ENCODE measurements around the gene CFAP53. TPM values are rescaled to one million over a fixed set of nuclear protein-coding genes. Genes with fewer than 3 reads are reported as not detected.

CFAP53 gene
- total RNA-seq, 1 experiment from 2014 or later: 0.34 TPM

DNA sequence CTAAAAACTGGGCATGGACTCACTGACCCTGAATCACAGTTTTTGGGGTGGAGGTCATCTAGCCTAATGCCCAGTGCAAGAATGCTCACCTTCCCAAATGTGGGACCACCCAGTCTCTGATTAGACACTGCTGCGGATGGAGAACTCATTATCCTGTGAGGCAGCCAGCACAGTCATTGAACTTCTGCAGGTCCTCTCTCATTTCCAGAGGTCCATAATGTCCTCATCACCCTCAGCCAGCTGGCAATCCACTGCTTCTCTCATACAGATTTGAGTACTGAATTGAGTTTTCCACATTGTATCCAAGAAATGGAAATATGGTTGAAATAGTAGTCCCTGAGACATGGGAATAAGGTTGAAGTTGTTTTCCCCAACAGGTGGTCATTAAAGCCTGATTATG lies 66.4 kb downstream of the CFAP53 start:
- no peak overlapping the region for H2AFZ ChIP-seq (ENCODE audit: low read length)
- no peaks in the 10 kb centered on the region for H3K79me2 ChIP-seq (ENCODE audit: low read length)
- no peak for DNase-seq
- H3K27me3 ChIP-seq (ENCODE audit: low read length): no peaks in the 10 kb centered on the region
- H3K4me1 ChIP-seq (ENCODE audit: low read length): no peaks in the 10 kb centered on the region
- no peak overlapping the region for H3K9ac ChIP-seq (ENCODE audit: low read length)
- H3K27ac ChIP-seq (ENCODE audit: low read length): no peak overlapping the region
- H3K9me3 ChIP-seq (ENCODE audit: low read length): no peaks in the 10 kb centered on the region
- no peaks in the 10 kb centered on the region for H3K9me2 ChIP-seq (replicated peaks; ENCODE audit: insufficient read depth, low read length)
- H3K4me2 ChIP-seq (ENCODE audit: low read depth, low read length, poor library complexity, severe bottlenecking): no peak overlapping the region
- H4K20me1 ChIP-seq (ENCODE audit: insufficient read depth, low read depth, low read length): no peaks in the 10 kb centered on the region
- H3K36me3 ChIP-seq (ENCODE audit: insufficient read depth, low read length): no peaks in the 10 kb centered on the region
- H3K4me3 ChIP-seq (ENCODE audit: low read length): no peak overlapping the region

GRCh38 chr18:50199346-50199855 lies 66.9 kb downstream of the CFAP53 start:
- H4K20me1 ChIP-seq (ENCODE audit: insufficient read depth, low read depth, low read length): no peaks in the 10 kb centered on the region
- no peak overlapping the region for H3K4me3 ChIP-seq (ENCODE audit: low read length)
- H3K9me2 ChIP-seq (replicated peaks; ENCODE audit: insufficient read depth, low read length): no peaks in the 10 kb centered on the region
- no peaks in the 10 kb centered on the region for H3K36me3 ChIP-seq (ENCODE audit: insufficient read depth, low read length)
- H3K4me1 ChIP-seq (ENCODE audit: low read length): no peaks in the 10 kb centered on the region
- no peaks in the 10 kb centered on the region for H3K9me3 ChIP-seq (ENCODE audit: low read length)
- no peak overlapping the region for H3K4me2 ChIP-seq (ENCODE audit: low read depth, low read length, poor library complexity, severe bottlenecking)
- no peak overlapping the region for H2AFZ ChIP-seq (ENCODE audit: low read length)
- no peaks in the 10 kb centered on the region for H3K27me3 ChIP-seq (ENCODE audit: low read length)
- no peak overlapping the region for H3K9ac ChIP-seq (ENCODE audit: low read length)
- H3K79me2 ChIP-seq (ENCODE audit: low read length): no peaks in the 10 kb centered on the region
- no peak for DNase-seq
- H3K27ac ChIP-seq (ENCODE audit: low read length): no peak overlapping the region

- Histone ChIP-seq H3K4me1 (ENCODE audit: low read length) (no peaks in the 10 kb centered on the region), H3K27me3 (ENCODE audit: low read length) (no peaks in the 10 kb centered on the region), H3K36me3 (ENCODE audit: insufficient read depth, low read length) (no peaks in the 10 kb centered on the region), H3K27ac (ENCODE audit: low read length) (no peak overlapping the region), H3K4me2 (ENCODE audit: low read depth, low read length, poor library complexity, severe bottlenecking) (no peak overlapping the region), H2AFZ (ENCODE audit: low read length) (no peak overlapping the region), H3K4me3 (ENCODE audit: low read length) (no peak overlapping the region), H4K20me1 (ENCODE audit: insufficient read depth, low read depth, low read length) (no peaks in the 10 kb centered on the region), H3K9me3 (ENCODE audit: low read length) (no peaks in the 10 kb centered on the region), H3K9me2 (replicated peaks; ENCODE audit: insufficient read depth, low read length) (no peaks in the 10 kb centered on the region), H3K79me2 (ENCODE audit: low read length) (no peaks in the 10 kb centered on the region), H3K9ac (ENCODE audit: low read length) (no peak overlapping the region)
- no peak for DNase-seq
Measured at GRCh38 chr18:50196261-50196660, 70.0 kb downstream of the CFAP53 start.

DNA sequence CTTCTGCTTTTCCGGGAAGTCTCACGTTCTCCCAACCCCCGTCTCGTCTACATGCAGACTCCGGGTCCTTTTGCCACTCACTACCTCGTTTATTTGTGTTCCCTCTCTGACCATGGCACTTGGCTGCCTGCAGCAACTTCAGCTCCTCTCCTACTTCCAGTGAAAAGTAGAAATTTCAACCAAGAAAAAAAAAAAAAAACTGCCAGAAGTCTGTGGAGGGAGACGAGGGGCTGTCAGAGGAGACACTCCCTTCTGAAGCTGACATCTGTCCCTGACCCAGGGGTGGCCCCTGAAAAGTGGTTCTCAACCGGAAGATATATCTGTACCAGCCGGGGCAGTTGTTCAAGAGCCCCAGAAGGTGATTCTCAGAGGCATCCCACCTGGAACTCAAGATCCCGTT lies 70.6 kb downstream of the CFAP53 start:
- Histone ChIP-seq H3K36me3 (ENCODE audit: insufficient read depth, low read length) (no peaks in the 10 kb centered on the region), H3K9me2 (replicated peaks; ENCODE audit: insufficient read depth, low read length) (no peaks in the 10 kb centered on the region), H3K4me3 (ENCODE audit: low read length) (no peak overlapping the region), H4K20me1 (ENCODE audit: insufficient read depth, low read depth, low read length) (no peaks in the 10 kb centered on the region), H2AFZ (ENCODE audit: low read length) (no peak overlapping the region), H3K4me1 (ENCODE audit: low read length) (no peaks in the 10 kb centered on the region), H3K9me3 (ENCODE audit: low read length) (no peaks in the 10 kb centered on the region), H3K27ac (ENCODE audit: low read length) (no peak overlapping the region), H3K9ac (ENCODE audit: low read length) (no peak overlapping the region), H3K27me3 (ENCODE audit: low read length) (no peaks in the 10 kb centered on the region), H3K79me2 (ENCODE audit: low read length) (no peaks in the 10 kb centered on the region), H3K4me2 (ENCODE audit: low read depth, low read length, poor library complexity, severe bottlenecking) (no peak overlapping the region)
- DNase-seq: no peak

- Histone ChIP-seq H3K79me2 (ENCODE audit: low read length) (no peaks in the 10 kb centered on the region), H3K27ac (ENCODE audit: low read length) (no peak within 1 kb of the TSS), H3K4me3 (ENCODE audit: low read length) (no peak within 1 kb of the TSS), H3K9me2 (replicated peaks; ENCODE audit: insufficient read depth, low read length) (no peaks in the 10 kb centered on the region), H3K27me3 (ENCODE audit: low read length) (no peaks in the 10 kb centered on the region), H3K4me1 (ENCODE audit: low read length) (no peaks in the 10 kb centered on the region), H2AFZ (ENCODE audit: low read length) (no peak within 1 kb of the TSS), H4K20me1 (ENCODE audit: insufficient read depth, low read depth, low read length) (no peaks in the 10 kb centered on the region), H3K36me3 (ENCODE audit: insufficient read depth, low read length) (no peaks in the 10 kb centered on the region), H3K4me2 (ENCODE audit: low read depth, low read length, poor library complexity, severe bottlenecking) (peak within 1 kb of the TSS; percentile 13), H3K9me3 (ENCODE audit: low read length) (no peaks in the 10 kb centered on the region), H3K9ac (ENCODE audit: low read length) (no peak within 1 kb of the TSS)
- DNase-seq: peak; percentile 70
Measured at GRCh38 chr18:50194631-50195532, 71.4 kb downstream of the CFAP53 start, which contains the start of gene MYO5B. MYO5B (minus strand) TSS chr18:50195147; CDS start chr18:50194793, 354 bp downstream.

GRCh38 chr18:50193796-50194630 lies 72.3 kb downstream of the CFAP53 start:
- H3K9me3 ChIP-seq (ENCODE audit: low read length): no peaks in the 10 kb centered on the region
- H3K36me3 ChIP-seq (ENCODE audit: insufficient read depth, low read length): no peaks in the 10 kb centered on the region
- H4K20me1 ChIP-seq (ENCODE audit: insufficient read depth, low read depth, low read length): no peaks in the 10 kb centered on the region
- no peak overlapping the region for H3K4me3 ChIP-seq (ENCODE audit: low read length)
- no peak overlapping the region for H3K27ac ChIP-seq (ENCODE audit: low read length)
- H3K4me2 ChIP-seq (ENCODE audit: low read depth, low read length, poor library complexity, severe bottlenecking): no peak overlapping the region
- no peak overlapping the region for H2AFZ ChIP-seq (ENCODE audit: low read length)
- no peaks in the 10 kb centered on the region for H3K27me3 ChIP-seq (ENCODE audit: low read length)
- no peak overlapping the region for H3K9ac ChIP-seq (ENCODE audit: low read length)
- DNase-seq: no peak
- H3K4me1 ChIP-seq (ENCODE audit: low read length): no peaks in the 10 kb centered on the region
- H3K9me2 ChIP-seq (replicated peaks; ENCODE audit: insufficient read depth, low read length): no peaks in the 10 kb centered on the region
- no peaks in the 10 kb centered on the region for H3K79me2 ChIP-seq (ENCODE audit: low read length)

DNA sequence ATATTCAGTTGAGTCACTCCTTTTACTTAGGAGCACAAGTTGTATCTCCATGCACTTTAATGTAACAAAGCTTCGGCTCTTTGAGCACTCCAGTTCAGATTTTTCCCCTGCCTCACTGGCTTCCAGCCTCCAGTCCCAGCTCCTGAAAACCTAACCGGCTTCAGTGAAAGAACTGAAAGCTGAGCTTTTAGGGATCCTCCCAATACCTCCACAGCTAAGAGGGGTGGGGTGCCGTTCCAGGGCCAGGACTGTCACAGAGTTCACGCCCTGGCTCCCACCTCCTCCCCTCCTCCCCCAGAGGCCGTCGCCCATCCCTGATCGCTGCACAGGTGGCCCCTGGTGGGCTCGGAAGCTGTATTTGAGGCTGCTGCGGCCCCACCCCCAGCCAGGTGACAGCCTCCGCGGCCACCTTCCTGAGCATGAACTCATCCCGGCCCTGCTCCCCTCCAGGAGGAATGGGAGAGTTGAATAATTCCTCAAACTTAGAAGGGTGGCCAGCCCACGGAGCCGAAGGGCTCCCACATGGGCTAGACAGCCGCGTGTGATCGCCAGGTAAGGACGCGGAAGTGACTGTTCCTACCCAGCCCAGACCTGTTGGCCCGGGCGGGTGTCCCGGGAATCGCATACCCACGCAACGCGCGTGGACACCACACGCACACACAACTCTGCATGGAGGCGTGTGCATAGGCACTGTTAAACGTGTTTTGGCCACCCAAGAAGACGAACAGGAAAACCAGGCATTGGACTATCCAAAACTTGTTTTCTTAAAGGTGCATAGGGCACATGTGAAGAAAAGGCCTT lies 73.1 kb downstream of the CFAP53 start:
- Histone ChIP-seq H3K9me3 (ENCODE audit: low read length) (no peaks in the 10 kb centered on the region), H3K79me2 (ENCODE audit: low read length) (no peaks in the 10 kb centered on the region), H3K9me2 (replicated peaks; ENCODE audit: insufficient read depth, low read length) (no peaks in the 10 kb centered on the region), H3K9ac (ENCODE audit: low read length) (no peak overlapping the region), H3K4me1 (ENCODE audit: low read length) (no peaks in the 10 kb centered on the region), H3K36me3 (ENCODE audit: insufficient read depth, low read length) (no peaks in the 10 kb centered on the region), H3K27ac (ENCODE audit: low read length) (no peak overlapping the region), H3K4me3 (ENCODE audit: low read length) (no peak overlapping the region), H2AFZ (ENCODE audit: low read length) (no peak overlapping the region), H3K4me2 (ENCODE audit: low read depth, low read length, poor library complexity, severe bottlenecking) (no peak overlapping the region), H4K20me1 (ENCODE audit: insufficient read depth, low read depth, low read length) (no peaks in the 10 kb centered on the region), H3K27me3 (ENCODE audit: low read length) (no peaks in the 10 kb centered on the region)
- no peak for DNase-seq
